Right atrium auricular region (tissue), 2 donors: ENCODE measurements around the gene NUP133. TPM values are rescaled to one million over a fixed set of nuclear protein-coding genes. Genes with fewer than 3 reads are reported as not detected.
"Not testable (repeated sequence)": the region's sequence is repeated elsewhere in the genome, so short reads cannot be mapped to it uniquely, and the experiment has no call there.

Experiments used
- DNase-seq: peaks from one replicate; pipeline ENCODE4 v3.0.0-alpha.2; 2019; ENCODE audit warnings: low spot score
- H3K27ac ChIP-seq, 2 donors: fragments of 200-600 bp; sonication (generic); 1 replicate in 1 of 2; 2 replicates in 1 of 2; pipeline ENCODE4 v1.5.1; 2016 to 2019
- H3K27me3 ChIP-seq, 2 donors: fragments of 200-600 bp; sonication (generic); one replicate each; pipeline versions ENCODE4 v1.5.1 to v1.6.0; 2017 to 2019
- H3K36me3 ChIP-seq: fragments of 200-600 bp; sonication (generic); one replicate; pipeline ENCODE4 v1.5.1; 2016
- H3K4me1 ChIP-seq, 2 donors: fragments of 200-600 bp; sonication (generic); one replicate each; pipeline versions ENCODE4 v1.5.1 to v1.6.0; 2017 to 2019
- H3K4me3 ChIP-seq, 2 donors: fragments of 200-600 bp; sonication (generic); 1 replicate in 1 of 2; 2 replicates in 1 of 2; pipeline ENCODE4 v1.5.1; 2017 to 2019; ENCODE audit warnings: mild to moderate bottlenecking in 1 of 2, moderate library complexity in 1 of 2
- H3K9me3 ChIP-seq, 2 donors: fragments of 200-600 bp; sonication (generic); one replicate each; pipeline ENCODE4 v1.5.1; 2019
- CTCF ChIP-seq, 2 donors: fragments of 200-600 bp; sonication (generic); IDR thresholded peaks; one replicate each; pipeline ENCODE4 v1.5.1; 2019; ENCODE audit warnings: antibody characterized with exemption in 2 of 2
- total RNA-seq, 2 donors: library from RNA; depleted of rRNA; stranded (reverse); fragments of >200 nt; gene quantifications; one replicate each; pipeline ENCODE4 v1.1.0, GENCODE V29; 2016

Gene NUP133
- total RNA-seq, 2 donors from 2014 or later: 19.7 to 21.0 TPM

GRCh38 chr1:229406798-229407197 is 101.3 kb downstream of the NUP133 start:
- TF ChIP-seq CTCF (IDR thresholded peaks at IDR 0.05): no peak
- DNase-seq: no peak
- Histone ChIP-seq H3K4me3 (peak overlapping the region; percentile 28 to 39), H3K36me3 (no peaks in the 10 kb centered on the region), H3K27ac (peak overlapping the region; percentile 86 to 94), H3K9me3 (no peaks in the 10 kb centered on the region), H3K4me1 (peaks cover 0 to 54% of the 10 kb centered on the region in 2 donors), H3K27me3 (peaks cover 0 to 3% of the 10 kb centered on the region in 2 donors)

- H3K9me3 ChIP-seq: no peaks in the 10 kb centered on the region
- peaks cover 0 to 22% of the 10 kb centered on the region in 2 donors for H3K4me1 ChIP-seq
- no peak for DNase-seq
- H3K36me3 ChIP-seq: no peaks in the 10 kb centered on the region
- TF ChIP-seq CTCF (IDR thresholded peaks at IDR 0.05): no peak
- H3K27me3 ChIP-seq: peaks cover 0 to 3% of the 10 kb centered on the region in 2 donors
- H3K4me3 ChIP-seq: no peak overlapping the region
- no peak overlapping the region for H3K27ac ChIP-seq
Measured at GRCh38 chr1:229403573-229403972, 104.6 kb downstream of the NUP133 start.

- Histone ChIP-seq H3K4me1 (peaks cover 0 to 16% of the 10 kb centered on the region in 2 donors), H3K36me3 (no peaks in the 10 kb centered on the region), H3K9me3 (no peaks in the 10 kb centered on the region), H3K27ac (no peak overlapping the region), H3K27me3 (peaks cover 0 to 3% of the 10 kb centered on the region in 2 donors), H3K4me3 (no peak overlapping the region)
- no peak for DNase-seq
- TF ChIP-seq CTCF (IDR thresholded peaks at IDR 0.05): no peak
Measured at GRCh38 chr1:229402993-229403392, 105.1 kb downstream of the NUP133 start.

GRCh38 chr1:229402329-229402728 is 105.8 kb downstream of the NUP133 start:
- not testable (repeated sequence) for DNase-seq, H3K36me3 ChIP-seq, H3K27ac ChIP-seq, H3K9me3 ChIP-seq, H3K27me3 ChIP-seq, H3K4me1 ChIP-seq, H3K4me3 ChIP-seq

- no peak for DNase-seq
- Histone ChIP-seq H3K9me3 (no peaks in the 10 kb centered on the region), H3K4me1 (no peaks in the 10 kb centered on the region), H3K27ac (no peak overlapping the region), H3K4me3 (no peak overlapping the region), H3K36me3 (no peaks in the 10 kb centered on the region), H3K27me3 (no peaks in the 10 kb centered on the region)
- no peak for TF ChIP-seq CTCF (IDR thresholded peaks at IDR 0.05)
Measured at GRCh38 chr1:229397762-229398161, 110.4 kb downstream of the NUP133 start.

GRCh38 chr1:229396585-229397206 is 111.4 kb downstream of the NUP133 start:
- H3K27me3 ChIP-seq: no peaks in the 10 kb centered on the region
- DNase-seq: no peak
- H3K36me3 ChIP-seq: no peaks in the 10 kb centered on the region
- H3K9me3 ChIP-seq: no peaks in the 10 kb centered on the region
- no peaks in the 10 kb centered on the region for H3K4me1 ChIP-seq
- H3K27ac ChIP-seq: no peak overlapping the region
- no peak for TF ChIP-seq CTCF (IDR thresholded peaks at IDR 0.05)
- H3K4me3 ChIP-seq: no peak overlapping the region

- DNase-seq, H3K36me3 ChIP-seq, H3K27ac ChIP-seq, H3K27me3 ChIP-seq, H3K4me1 ChIP-seq, H3K9me3 ChIP-seq, H3K4me3 ChIP-seq: not testable (repeated sequence)
Measured at GRCh38 chr1:229394517-229394916, 113.6 kb downstream of the NUP133 start.
